Endothelial cell of umbilical vein (primary cell): ENCODE measurements around the gene CD1D. TPM values are rescaled to one million over a fixed set of nuclear protein-coding genes. Genes with fewer than 3 reads are reported as not detected.

ENCODE experiments used
- BruUV-seq: library from RNA; stranded (reverse); fragments of 400-500 nt; replicated peaks from 2 replicates; lab custom pipeline; 2021; lab: Mats Ljungman, UMichigan
- CTCF ChIA-PET: fragments of 300-600, 350-600 bp; sonication (Branson Sonifier 250); formaldehyde crosslinking; loops from one replicate; lab custom pipeline; 2021; ENCODE audit warnings: antibody characterized with exemption, inconsistent platforms; lab: Charles Lee
- POLR2A ChIA-PET: fragments of 300-600, 350-600 bp; sonication (Branson Sonifier 250); formaldehyde crosslinking; loops from one replicate; lab custom pipeline; 2021; ENCODE audit warnings: antibody characterized with exemption, inconsistent platforms; lab: Charles Lee
- DNase-seq: peaks from one replicate; pipeline ENCODE4 v3.0.0-alpha.2; 2011; ENCODE audit warnings: low read depth, low spot score
- FAIRE-seq: peaks from 2 replicates; lab custom pipeline; 2011; peaks lifted over from hg19 to GRCh38; lab: Jason Lieb, UNC
- H2AFZ ChIP-seq: 2 replicates; pipeline ENCODE4 v1.6.0; 2012; ENCODE audit warnings: low read depth, low read length, control low read depth, inconsistent platforms
- H3K27ac ChIP-seq: 2 replicates; pipeline ENCODE4 v1.5.1; 2011; ENCODE audit warnings: low read depth, mild to moderate bottlenecking, control low read depth, low read length, moderate library complexity; ENCODE audit not compliant: insufficient read depth
- H3K27me3 ChIP-seq, 2 experiments: 2 replicates each; pipeline versions ENCODE4 v1.6.0 to v1.6.1; 2011; ENCODE audit warnings: low read length in 2 of 2, mixed read lengths in 1 of 2; ENCODE audit not compliant: control insufficient read depth in 2 of 2, insufficient read depth in 2 of 2
- H3K36me3 ChIP-seq, 2 experiments: 2 replicates in 1 of 2; 3 replicates in 1 of 2; pipeline ENCODE4 v1.5.1; 2011; ENCODE audit warnings: low read length in 2 of 2, mild to moderate bottlenecking in 1 of 2, moderate library complexity in 1 of 2; ENCODE audit not compliant: control insufficient read depth in 2 of 2, insufficient read depth in 2 of 2; ENCODE audit errors: extremely low read depth in 1 of 2
- H3K4me1 ChIP-seq: 3 replicates; pipeline ENCODE4 v1.5.1; 2011; ENCODE audit warnings: mild to moderate bottlenecking, low read length; ENCODE audit not compliant: control insufficient read depth, insufficient read depth; ENCODE audit errors: extremely low read depth
- H3K4me2 ChIP-seq: 2 replicates; pipeline ENCODE4 v1.6.1; 2011; ENCODE audit warnings: low read length, control low read depth, mixed read lengths; ENCODE audit not compliant: insufficient read depth
- H3K4me3 ChIP-seq, 3 experiments: fragments of 200-600 bp in 1 of 3; sonication (generic), shearing (Covaris generic) in 1 of 3; replicated peaks in 1 of 3; 2 replicates each; pipeline ENCODE4 v1.5.1; 2011 to 2016; ENCODE audit warnings: control low read depth in 3 of 3, low read length in 3 of 3, mild to moderate bottlenecking in 2 of 3, inconsistent platforms in 1 of 3, low read depth in 1 of 3, moderate library complexity in 1 of 3; ENCODE audit not compliant: insufficient read depth in 1 of 3
- H3K79me2 ChIP-seq: 2 replicates; pipeline ENCODE4 v1.6.0; 2012; ENCODE audit warnings: low read length, inconsistent platforms; ENCODE audit not compliant: control insufficient read depth, insufficient read depth
- H3K9ac ChIP-seq: replicated peaks from 2 replicates; pipeline ENCODE3; 2011; ENCODE audit warnings: low read length, control low read depth; ENCODE audit not compliant: insufficient read depth; ENCODE audit errors: extremely low read depth
- H3K9me1 ChIP-seq: replicated peaks from 3 replicates; pipeline ENCODE4 v1.6.0; 2011; ENCODE audit warnings: mild to moderate bottlenecking, low read length; ENCODE audit not compliant: control insufficient read depth, insufficient read depth; ENCODE audit errors: extremely low read depth
- H3K9me3 ChIP-seq: replicated peaks from 2 replicates; pipeline ENCODE4 v1.5.1; 2012; ENCODE audit warnings: low read length, inconsistent platforms; ENCODE audit not compliant: control insufficient read depth, insufficient read depth
- H4K20me1 ChIP-seq: replicated peaks from 2 replicates; pipeline ENCODE3; 2011; ENCODE audit warnings: mild to moderate bottlenecking, low read length; ENCODE audit not compliant: control insufficient read depth, insufficient read depth; ENCODE audit errors: extremely low read depth
- EZH2 ChIP-seq: IDR thresholded peaks from 2 replicates; pipeline ENCODE4 v1.6.1; 2012; ENCODE audit warnings: borderline replicate concordance, low read depth, mild to moderate bottlenecking, moderate library complexity, low read length, inconsistent platforms; ENCODE audit not compliant: severe bottlenecking
- FOS ChIP-seq: IDR thresholded peaks from 2 replicates; pipeline ENCODE4 v1.6.1; 2011; ENCODE audit warnings: mild to moderate bottlenecking, low read length, moderate library complexity, borderline replicate concordance; ENCODE audit not compliant: insufficient read depth
- POLR2A ChIP-seq: IDR thresholded peaks from 2 replicates; pipeline ENCODE4 v1.6.1; 2012; ENCODE audit warnings: low read depth, mild to moderate bottlenecking, control low read depth, low read length
- POLR2AphosphoS5 ChIP-seq: IDR thresholded peaks from 2 replicates; pipeline ENCODE4 v1.6.1; 2012; ENCODE audit warnings: low read depth, mild to moderate bottlenecking, control low read depth, low read length, moderate library complexity; ENCODE audit not compliant: insufficient read depth
- dilution Hi-C: fragments of 300-500 bp; cut with MboI; formaldehyde crosslinking; loops from one replicate; pipeline ENCODE4 v1.15.0; 2019; ENCODE audit warnings: low sequenced_read_pairs; ENCODE audit not compliant: extremely low pct_ligation_motif_present
- intact Hi-C: fragments of 100-400 bp; cut with micrococcal nuclease; formaldehyde crosslinking; loops from one replicate; pipeline ENCODE4 v1.10.0; 2022
- polyA plus RNA-seq, 4 experiments: library from polyadenylated mRNA; depleted of rRNA in 3 of 4; stranded (reverse) in 3 of 4; unstranded in 1 of 4; fragments of >200 nt; gene quantifications; 2 replicates each; pipeline versions ENCODE4 v1.2.1 to v1.2.3, GENCODE V29; 2011 to 2012; ENCODE audit warnings: missing spikeins in 1 of 4
- total RNA-seq: library from RNA; stranded (reverse); gene quantifications from 2 replicates; pipeline ENCODE4 v1.2.3, GENCODE V29; 2021

CD1D gene
- total and polyA plus RNA-seq, 2 donors (not counting 3 experiments of a cell fraction or from before 2014, with no cell fraction given): not detected

- Histone ChIP-seq H3K79me2 (no peaks in the 10 kb centered on the region), H4K20me1 (no peaks in the 10 kb centered on the region), H3K4me3 (no peak overlapping the region), H3K4me2 (no peak overlapping the region), H3K9me1 (no peaks in the 10 kb centered on the region), H3K36me3 (no peaks in the 10 kb centered on the region), H3K9me3 (no peaks in the 10 kb centered on the region), H2AFZ (no peak overlapping the region), H3K9ac (no peak overlapping the region), H3K4me1 (peaks cover 2% of the 10 kb centered on the region), H3K27me3 (peaks cover 4 to 16% of the 10 kb centered on the region in 2 experiments), H3K27ac (no peak overlapping the region)
- dilution Hi-C loops (no loop called here), intact Hi-C loops (no loop called here)
- FAIRE-seq: no peak
- ChIA-PET CTCF (no interaction called here), POLR2A (no interaction called here)
- TF ChIP-seq POLR2AphosphoS5 (no peak), EZH2 (no peak), POLR2A (no peak)
- DNase-seq: no peak
- BruUV-seq: no TSS peak
These were observed 26.2 kb upstream of the CD1D start for GRCh38 chr1:158154501-158154900.

DNA sequence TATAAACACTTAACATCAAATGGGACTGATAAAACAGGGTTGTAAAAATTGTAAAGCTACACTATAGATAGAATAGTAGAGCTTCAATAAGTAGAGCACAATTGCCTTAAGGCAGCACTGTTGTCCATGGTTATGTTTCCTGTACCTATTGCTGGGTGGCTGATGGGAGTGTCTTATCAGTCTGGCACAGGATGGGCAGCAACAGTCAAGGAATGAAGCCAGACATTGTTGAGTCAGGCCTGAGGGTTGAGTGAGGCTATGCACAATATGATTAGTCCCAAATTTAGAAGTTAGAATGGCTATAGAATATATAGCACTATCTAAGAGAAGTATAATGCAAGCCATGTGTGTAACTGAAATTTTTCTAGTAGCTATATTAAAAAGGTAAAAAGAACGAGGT is 25.0 kb upstream of the CD1D start:
- CTCF ChIA-PET: interaction anchor here (1.1 kb wide), 1 partner anchor 31 kb away, joined by 3 read pairs; no protein-coding TSS in a partner anchor

More for the DNA sequence above, 25.0 kb upstream of the CD1D start:
- FAIRE-seq: no peak
- Histone ChIP-seq H3K9me1 (no peaks in the 10 kb centered on the region), H3K27ac (no peak overlapping the region), H3K4me2 (no peak overlapping the region), H3K9ac (no peak overlapping the region), H3K4me1 (no peaks in the 10 kb centered on the region), H3K27me3 (peaks cover 4 to 17% of the 10 kb centered on the region in 2 experiments), H3K79me2 (no peaks in the 10 kb centered on the region), H3K9me3 (no peaks in the 10 kb centered on the region), H3K36me3 (no peaks in the 10 kb centered on the region), H2AFZ (no peak overlapping the region), H3K4me3 (no peak overlapping the region), H4K20me1 (no peaks in the 10 kb centered on the region)
- TF ChIP-seq FOS: no peak
- dilution Hi-C loops: no loop called here
- POLR2A ChIA-PET: no interaction called here
- intact Hi-C loops: no loop called here
- no TSS peak for BruUV-seq
- no peak for DNase-seq
